A549 treated with Mapracorat at 1 μM for 4 hours (cell line): Measurements from ENCODE around the gene GMPPA. TPM values are rescaled to one million over a fixed set of nuclear protein-coding genes. Genes with fewer than 3 reads are reported as not detected.

Experiments used
- total RNA-seq: library from RNA; stranded (reverse); fragments of 200-300 nt; extraction: Qiagen RNA extraction; gene quantifications from 5 replicates; pipeline ENCODE4 v1.2.3, GENCODE V29; 2022

Gene GMPPA
- total RNA-seq, result 33.9 to 37.6 TPM (median 36.5 TPM) in 5 replicates

DNA sequence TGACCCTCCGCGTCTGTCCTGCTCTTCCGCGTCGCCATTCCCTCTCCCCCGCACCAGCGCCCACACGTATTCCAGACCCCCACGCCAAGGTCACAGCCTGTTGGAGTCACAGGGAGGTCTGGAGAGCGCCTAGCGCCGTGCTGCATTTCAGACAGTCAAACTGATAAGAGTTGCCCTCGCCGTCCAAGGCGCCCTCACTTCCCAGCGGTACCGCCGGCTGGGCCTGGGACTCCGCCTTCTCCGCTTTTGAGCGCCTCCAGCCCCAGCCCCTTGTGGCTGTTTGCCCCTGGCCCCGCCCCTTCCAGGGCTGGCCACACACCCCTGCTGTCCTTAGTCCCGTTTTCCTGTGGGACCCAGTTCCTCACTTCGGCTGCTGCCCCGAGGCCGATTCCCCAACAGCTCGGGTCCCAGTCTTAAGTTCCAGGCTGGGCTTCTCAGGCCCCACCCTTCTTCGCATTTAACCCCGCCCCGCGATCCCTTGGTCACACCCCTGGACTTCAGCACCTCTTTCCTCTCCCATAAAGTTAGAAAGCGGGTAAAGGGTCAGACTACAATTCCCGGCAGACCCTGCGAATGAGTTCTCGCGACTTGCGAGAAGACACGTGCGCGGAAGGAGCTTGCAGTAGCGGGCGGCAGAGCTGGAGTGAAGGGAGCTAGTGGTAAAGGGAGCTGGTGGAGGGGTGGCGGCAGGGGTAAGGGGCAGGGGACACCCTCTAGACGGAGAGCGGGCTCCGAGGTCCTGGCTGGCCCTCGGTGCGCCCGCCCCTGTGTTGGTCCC is at the start of gene GMPPA:
Gene GMPPA (plus strand): TSS at position 612 of the 778 bp plus-strand sequence. CDS start 1,085 bp downstream, outside the sequence.

DNA sequence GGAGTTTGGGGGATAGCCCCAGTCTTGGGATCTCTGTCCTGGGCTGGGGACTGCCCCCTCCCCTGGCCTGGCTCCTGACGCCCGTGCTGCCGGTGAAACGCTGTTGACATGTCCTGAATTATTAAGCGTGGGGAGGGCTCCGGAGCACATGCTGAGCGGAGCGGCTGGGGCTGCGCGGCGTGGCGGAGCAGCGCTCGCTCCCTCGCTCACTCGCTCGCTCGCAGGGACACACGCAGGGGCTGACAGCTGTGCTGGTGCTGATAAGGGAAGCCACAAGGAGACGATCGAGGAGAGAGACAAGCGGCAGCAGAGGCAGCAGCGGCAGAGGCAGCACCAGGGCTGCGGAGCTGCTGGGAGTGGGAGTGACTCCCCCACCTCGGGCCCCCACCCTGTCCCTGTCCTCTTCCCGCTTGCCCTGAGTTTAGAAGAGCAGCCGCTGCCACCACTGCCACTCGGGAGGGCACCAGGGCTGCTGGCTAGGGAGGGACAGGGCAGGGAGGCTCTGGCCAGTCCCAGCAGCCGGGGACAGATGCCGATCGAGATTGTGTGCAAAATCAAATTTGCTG is 15.6 kb downstream of the GMPPA start, which contains the start of gene ASIC4:
Gene ASIC4 (plus strand): TSS at position 287 of the 566 bp plus-strand sequence. CDS start 243 bp downstream, at position 530.

DNA sequence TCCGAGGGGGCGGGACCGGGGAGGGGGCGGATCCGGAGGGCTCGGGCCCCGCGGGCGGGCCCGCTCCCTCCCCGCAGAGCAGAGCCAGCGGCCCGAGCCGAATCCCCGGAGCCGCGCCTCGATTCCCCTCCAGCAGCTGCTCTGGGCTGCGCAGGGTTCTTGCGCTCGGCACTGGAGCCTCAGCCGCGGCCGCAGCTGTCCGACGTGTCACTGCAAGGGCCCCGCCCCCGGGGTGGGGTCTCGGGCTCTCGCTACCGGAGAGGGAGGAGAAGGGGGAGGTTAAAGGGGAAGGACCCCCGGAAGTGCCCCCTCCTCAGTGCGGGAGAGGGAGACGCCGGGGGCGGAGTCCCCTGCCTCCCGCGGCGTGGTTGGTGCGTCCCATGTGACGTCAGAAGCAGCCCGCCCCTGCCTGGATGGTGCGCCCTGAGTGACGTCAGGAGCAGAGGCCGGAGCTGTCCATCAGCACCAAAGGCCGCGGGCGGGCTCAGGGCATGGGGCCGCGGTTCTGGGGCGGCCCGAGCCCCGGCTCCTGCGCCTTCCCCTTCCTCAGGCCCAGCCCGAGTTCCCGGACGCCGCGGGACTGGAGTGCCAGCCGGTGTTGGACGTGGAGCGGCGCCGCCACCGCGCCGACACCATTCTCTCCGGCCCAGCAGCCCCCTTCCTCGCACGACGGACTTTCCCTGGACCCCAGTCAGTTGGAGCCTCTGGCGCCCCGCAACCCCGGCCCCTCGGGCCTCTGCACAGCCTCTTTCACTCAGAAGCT is 45.1 kb downstream of the GMPPA start, which contains the start of the genes CHPF and TMEM198:
Gene CHPF (minus strand): TSS at position 214 of the 763 bp plus-strand sequence. CDS start 271 bp downstream, outside the sequence.
Gene TMEM198 (plus strand): TSS at position 433 of the 763 bp plus-strand sequence. CDS start 700 bp downstream, outside the sequence.

Other genes starting within 250 kb of the GMPPA start
- 0.13 to 0.28 TPM (median 0.18 TPM) in 4 of 5 replicates, not detected in the other for gene TUBA4B, start 245.6 kb upstream of the GMPPA start, total RNA-seq
- gene TUBA4A, start 245.0 kb upstream of the GMPPA start, total RNA-seq, result 250 to 402 TPM (median 282 TPM) in 5 replicates
- gene DNAJB2, start 219.5 kb upstream of the GMPPA start, total RNA-seq, result 32.8 to 43.6 TPM (median 40.5 TPM) in 5 replicates
- gene PTPRN, start 189.5 kb upstream of the GMPPA start, total RNA-seq, result 1.1 to 1.8 TPM (median 1.3 TPM) in 5 replicates
- gene RESP18, start 166.1 kb upstream of the GMPPA start, total RNA-seq, result not detected in 5 replicates
- gene DNPEP, start 111.0 kb upstream of the GMPPA start, total RNA-seq, result 60.0 to 70.4 TPM (median 63.8 TPM) in 5 replicates
- gene DES, start 80.5 kb upstream of the GMPPA start, total RNA-seq, result 0.07 to 0.39 TPM (median 0.24 TPM) in 5 replicates
- gene SPEG, start 64.0 kb upstream of the GMPPA start, total RNA-seq, result 6.6 to 11.2 TPM (median 7.6 TPM) in 5 replicates
- 0.07 to 0.20 TPM (median 0.13 TPM) in 3 of 5 replicates, not detected in the others for gene ASIC4, start 15.6 kb downstream of the GMPPA start, total RNA-seq
- gene CHPF, start 44.9 kb downstream of the GMPPA start, total RNA-seq, result 19.5 to 34.2 TPM (median 31.1 TPM) in 5 replicates
- 0.66 to 1.3 TPM (median 1.1 TPM) in 5 replicates for gene TMEM198, start 45.1 kb downstream of the GMPPA start, total RNA-seq
- gene OBSL1, start 72.6 kb downstream of the GMPPA start, total RNA-seq, result 16.0 to 23.3 TPM (median 21.8 TPM) in 5 replicates
- 0.08 to 0.65 TPM (median 0.39 TPM) in 5 replicates for gene INHA, start 73.4 kb downstream of the GMPPA start, total RNA-seq
- 12.6 to 19.3 TPM (median 17.5 TPM) in 5 replicates for gene STK11IP, start 99.0 kb downstream of the GMPPA start, total RNA-seq
- gene SLC4A3, start 128.7 kb downstream of the GMPPA start, total RNA-seq, result 2.6 to 3.9 TPM (median 3.0 TPM) in 5 replicates